GM23338 (cell line): ENCODE results near the gene RFX4. TPM values are rescaled to one million over a fixed set of nuclear protein-coding genes. Genes with fewer than 3 reads are reported as not detected.

Experiments used
- CREB1 ChIP-seq: fragments of 250-450 bp; sonication (Bioruptor Pico); IDR thresholded peaks from 2 replicates; pipeline ENCODE4 v1.5.0; 2020; ENCODE audit warnings: low read depth, mild to moderate bottlenecking, moderate library complexity
- EZH2 ChIP-seq: fragments of 200-600 bp; sonication (generic); IDR thresholded peaks from one replicate; pipeline ENCODE4 v1.8.0; 2017; ENCODE audit warnings: antibody characterized with exemption, mild to moderate bottlenecking, low read depth; ENCODE audit not compliant: unreplicated experiment
- JUNB ChIP-seq: IDR thresholded peaks from one replicate; pipeline ENCODE4 v1.6.1; 2016; ENCODE audit warnings: antibody characterized with exemption; ENCODE audit not compliant: unreplicated experiment
- NANOG ChIP-seq: IDR thresholded peaks from 2 replicates; pipeline ENCODE4 v1.6.1; 2016; ENCODE audit warnings: antibody characterized with exemption, borderline replicate concordance
- POLR2AphosphoS5 ChIP-seq: IDR thresholded peaks from 2 replicates; pipeline ENCODE4 v1.6.1; 2016; ENCODE audit warnings: antibody characterized with exemption, low read depth
- REST ChIP-seq: IDR thresholded peaks from one replicate; pipeline ENCODE4 v1.6.1; 2018; ENCODE audit warnings: antibody characterized with exemption; ENCODE audit not compliant: unreplicated experiment
- ZNF114 ChIP-seq: fragments of 250-450 bp; sonication (Bioruptor Pico); IDR thresholded peaks from 2 replicates; pipeline ENCODE4 v1.5.0; 2020; ENCODE audit warnings: mild to moderate bottlenecking, moderate library complexity
- ZNF331 ChIP-seq: fragments of 250-450 bp; sonication (Bioruptor Pico); IDR thresholded peaks from 2 replicates; pipeline ENCODE4 v1.5.0; 2020; ENCODE audit warnings: low read depth, mild to moderate bottlenecking, moderate library complexity
- ZNF462 ChIP-seq: fragments of 250-450 bp; sonication (Bioruptor Pico); IDR thresholded peaks from 2 replicates; pipeline ENCODE4 v1.5.0; 2020; ENCODE audit warnings: mild to moderate bottlenecking, moderate library complexity
- polyA plus RNA-seq: library from polyadenylated mRNA; unstranded; fragments of >200 nt; fragmentation: Nextera tagmentation; extraction: Ambion mirVana; gene quantifications from 2 replicates; pipeline ENCODE4 v1.2.1, GENCODE V29; 2016
- total RNA-seq: library from RNA; depleted of rRNA; stranded (reverse); fragments of >200 nt; shearing (Covaris generic); gene quantifications from 2 replicates; pipeline ENCODE4 v1.2.3, GENCODE V29; 2014

RFX4 gene
- total and polyA plus RNA-seq, 2 experiments from 2014 or later, result 0.23 TPM; not detected in 1

GRCh38 chr12:106552228-106552627 lies 30.6 kb upstream of the RFX4 start (continued):
- no peak for TF ChIP-seq ZNF462 (CRISPR knock-in tag)
- no peak for TF ChIP-seq POLR2AphosphoS5
- no peak for TF ChIP-seq ZNF331 (CRISPR knock-in tag)
- TF ChIP-seq CREB1 (CRISPR knock-in tag), result no peak
- TF ChIP-seq EZH2, result no peak
- TF ChIP-seq NANOG, result no peak
- no peak for TF ChIP-seq REST
- TF ChIP-seq ZNF114, result no peak
- no peak for TF ChIP-seq JUNB
